Measurements from ENCODE around the gene TEDDM1. TPM values are rescaled to one million over a fixed set of nuclear protein-coding genes. Genes with fewer than 3 reads are reported as not detected.

The TEDDM1 gene
- total RNA-seq, 1 experiment from 2014 or later: not detected

DNA sequence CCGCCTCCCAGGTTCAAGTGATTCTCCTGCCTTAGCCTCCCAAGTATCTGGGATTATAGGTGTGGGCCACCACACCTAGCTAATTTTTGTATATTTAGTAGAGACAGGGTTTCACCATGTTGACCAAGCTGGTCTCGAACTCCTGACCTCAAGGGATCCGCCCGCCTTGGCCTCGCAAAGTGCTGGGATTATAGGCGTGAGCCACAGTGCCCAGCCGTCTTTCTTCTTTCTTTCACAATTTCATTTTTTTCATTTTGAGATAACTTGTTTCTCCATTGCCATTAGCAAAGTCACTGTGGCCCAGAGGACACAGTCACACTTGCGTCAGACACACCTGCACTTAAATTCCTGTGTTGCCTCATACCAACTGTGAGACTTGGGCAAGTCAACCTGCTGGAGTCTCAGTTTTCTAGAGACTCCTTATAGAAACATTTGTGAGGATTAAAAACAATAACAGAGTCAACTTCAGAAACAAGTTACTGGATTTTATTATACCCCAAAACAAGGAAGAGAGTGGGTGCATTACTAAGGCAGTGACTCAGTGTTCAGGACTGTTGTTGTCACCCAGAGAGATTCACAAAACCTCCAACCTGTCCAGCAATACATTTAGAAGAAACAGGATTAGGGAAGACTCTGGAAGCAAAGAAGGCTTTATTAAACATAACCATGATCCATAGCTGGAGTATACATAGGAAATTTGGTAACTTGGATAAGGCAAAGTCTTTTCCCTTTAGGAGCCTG is 2.6 kb downstream of the TEDDM1 start:
- H3K79me2 ChIP-seq (ENCODE audit: low read length): no peaks in the 10 kb centered on the region
- no peak overlapping the region for H3K9ac ChIP-seq (ENCODE audit: low read length)
- no peak for DNase-seq
- no peaks in the 10 kb centered on the region for H3K9me3 ChIP-seq (ENCODE audit: low read length)
- H3K9me2 ChIP-seq (replicated peaks; ENCODE audit: insufficient read depth, low read length): no peaks in the 10 kb centered on the region
- H3K4me1 ChIP-seq (ENCODE audit: low read length): peaks cover 11% of the 10 kb centered on the region
- no peaks in the 10 kb centered on the region for H4K20me1 ChIP-seq (ENCODE audit: insufficient read depth, low read depth, low read length)
- no peak overlapping the region for H3K4me3 ChIP-seq (ENCODE audit: low read length)
- H3K27me3 ChIP-seq (ENCODE audit: low read length): no peaks in the 10 kb centered on the region
- H3K36me3 ChIP-seq (ENCODE audit: insufficient read depth, low read length): no peaks in the 10 kb centered on the region
- no peak overlapping the region for H2AFZ ChIP-seq (ENCODE audit: low read length)
- no peak overlapping the region for H3K4me2 ChIP-seq (ENCODE audit: low read depth, low read length, poor library complexity, severe bottlenecking)
- H3K27ac ChIP-seq (ENCODE audit: low read length): no peak overlapping the region

DNA sequence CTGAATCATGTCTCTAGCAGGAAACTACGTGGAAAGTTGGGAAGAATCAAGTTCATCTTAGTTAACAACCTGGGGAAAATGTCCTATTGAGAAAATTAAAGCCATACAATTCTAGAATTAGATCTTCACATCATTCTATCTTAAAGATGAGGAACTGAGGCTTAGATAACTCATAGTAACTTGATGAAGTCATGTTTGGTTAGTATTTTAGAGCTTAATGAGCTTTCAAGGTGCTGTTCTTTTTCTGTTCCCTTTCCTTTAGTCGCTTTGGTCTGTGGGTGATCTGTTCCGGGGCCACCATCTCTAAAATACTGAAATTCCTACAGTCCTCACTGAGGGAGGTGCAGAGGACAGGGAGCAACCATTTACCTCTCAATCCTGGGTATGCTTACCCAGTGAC is 4.6 kb downstream of the TEDDM1 start:
- DNase-seq: no peak
- Histone ChIP-seq H3K27ac (ENCODE audit: low read length) (no peak overlapping the region), H2AFZ (ENCODE audit: low read length) (no peak overlapping the region), H4K20me1 (ENCODE audit: insufficient read depth, low read depth, low read length) (no peaks in the 10 kb centered on the region), H3K4me2 (ENCODE audit: low read depth, low read length, poor library complexity, severe bottlenecking) (no peak overlapping the region), H3K4me1 (ENCODE audit: low read length) (peaks cover 11% of the 10 kb centered on the region), H3K9ac (ENCODE audit: low read length) (no peak overlapping the region), H3K36me3 (ENCODE audit: insufficient read depth, low read length) (no peaks in the 10 kb centered on the region), H3K79me2 (ENCODE audit: low read length) (no peaks in the 10 kb centered on the region), H3K4me3 (ENCODE audit: low read length) (no peak overlapping the region), H3K9me3 (ENCODE audit: low read length) (no peaks in the 10 kb centered on the region), H3K27me3 (ENCODE audit: low read length) (no peaks in the 10 kb centered on the region), H3K9me2 (replicated peaks; ENCODE audit: insufficient read depth, low read length) (no peaks in the 10 kb centered on the region)

DNA sequence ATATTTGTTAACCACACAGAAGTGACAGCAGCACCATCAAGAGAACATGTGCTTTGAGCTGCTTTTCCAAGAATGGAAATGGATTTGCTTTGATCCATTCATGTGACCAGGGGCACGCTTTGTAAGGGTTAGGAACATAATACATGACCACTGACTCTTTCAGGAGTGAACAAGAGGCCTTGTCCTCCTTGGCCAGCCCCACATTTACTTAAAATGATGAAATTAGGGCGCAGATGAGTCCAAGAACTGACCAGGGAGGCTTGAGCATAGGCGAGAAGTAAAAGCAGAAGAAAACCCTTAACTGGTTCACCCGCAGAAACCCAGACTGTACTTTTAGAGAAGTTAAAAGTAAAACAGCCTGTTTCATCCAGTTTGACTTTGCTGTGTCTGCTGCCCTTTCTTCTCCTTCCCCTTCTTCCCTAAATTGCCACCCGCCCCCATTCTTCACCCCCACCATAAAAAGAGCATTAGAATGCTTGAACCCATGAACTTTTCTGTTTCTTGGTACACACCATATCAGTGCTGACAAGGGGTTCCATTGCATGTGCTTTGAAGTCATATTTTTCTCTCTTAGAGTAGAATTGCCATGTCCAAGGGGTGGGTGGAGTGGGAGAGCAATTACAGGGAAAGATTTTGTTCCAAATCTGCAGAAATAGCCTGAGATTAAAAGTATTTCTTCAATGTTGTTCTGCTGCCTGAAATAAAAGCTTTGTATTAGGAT is 6.3 kb downstream of the TEDDM1 start:
- Histone ChIP-seq H2AFZ (ENCODE audit: low read length) (no peak overlapping the region), H3K9me2 (replicated peaks; ENCODE audit: insufficient read depth, low read length) (no peaks in the 10 kb centered on the region), H3K27me3 (ENCODE audit: low read length) (no peaks in the 10 kb centered on the region), H3K9ac (ENCODE audit: low read length) (no peak overlapping the region), H3K4me2 (ENCODE audit: low read depth, low read length, poor library complexity, severe bottlenecking) (no peak overlapping the region), H3K4me1 (ENCODE audit: low read length) (peaks cover 11% of the 10 kb centered on the region), H3K9me3 (ENCODE audit: low read length) (no peaks in the 10 kb centered on the region), H4K20me1 (ENCODE audit: insufficient read depth, low read depth, low read length) (no peaks in the 10 kb centered on the region), H3K36me3 (ENCODE audit: insufficient read depth, low read length) (no peaks in the 10 kb centered on the region), H3K4me3 (ENCODE audit: low read length) (no peak overlapping the region), H3K79me2 (ENCODE audit: low read length) (no peaks in the 10 kb centered on the region), H3K27ac (ENCODE audit: low read length) (no peak overlapping the region)
- DNase-seq: no peak

DNA sequence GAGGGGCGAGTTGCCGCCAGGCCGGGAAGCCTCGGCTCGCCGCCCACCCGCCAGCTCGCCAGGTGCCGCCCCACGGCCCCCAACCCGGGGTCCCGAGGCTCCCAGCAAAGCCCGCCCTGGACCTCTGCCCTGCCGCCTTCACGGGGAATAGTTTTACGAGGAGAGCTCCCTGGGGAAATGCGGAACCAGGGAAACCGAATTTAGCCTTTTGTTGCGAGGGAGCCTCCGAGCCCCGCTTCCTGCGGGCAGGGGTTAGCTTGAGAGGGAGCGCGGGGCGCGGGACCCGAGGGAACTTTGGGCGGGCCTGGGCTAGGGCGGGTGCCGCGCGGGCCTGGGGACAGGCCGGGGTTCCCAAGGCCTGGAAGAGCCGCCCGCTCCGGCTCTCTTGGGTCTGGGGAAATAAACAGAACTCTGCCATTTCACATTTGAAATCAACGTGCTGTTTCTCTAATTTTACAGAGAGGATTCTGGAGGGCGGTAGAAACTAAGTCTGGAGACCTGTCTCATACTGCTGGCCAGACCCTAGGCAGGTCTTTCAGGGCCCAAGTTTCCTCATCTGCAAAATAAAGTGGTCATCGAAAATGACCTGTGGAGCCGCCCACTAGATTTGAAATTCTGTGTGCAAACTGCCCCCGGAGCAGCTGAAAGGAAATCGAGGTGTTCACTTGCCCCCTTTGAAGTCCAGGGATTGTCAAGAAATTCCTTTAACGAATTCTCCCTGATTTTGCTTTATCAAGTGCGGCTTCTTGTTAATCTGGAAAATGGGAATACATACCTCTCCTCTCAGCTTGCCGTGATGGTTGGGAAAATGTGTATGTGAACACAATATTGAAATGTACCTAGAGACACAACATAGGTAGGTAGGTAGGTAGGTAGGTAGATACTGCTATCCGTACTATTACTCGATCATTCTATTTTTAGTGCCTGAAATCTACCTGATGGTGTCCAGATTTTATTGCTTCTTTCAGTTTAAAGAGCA is 8.1 kb downstream of the TEDDM1 start:
- no peaks in the 10 kb centered on the region for H3K79me2 ChIP-seq (ENCODE audit: low read length)
- no peak overlapping the region for H3K27ac ChIP-seq (ENCODE audit: low read length)
- no peaks in the 10 kb centered on the region for H4K20me1 ChIP-seq (ENCODE audit: insufficient read depth, low read depth, low read length)
- H3K9me2 ChIP-seq (replicated peaks; ENCODE audit: insufficient read depth, low read length): no peaks in the 10 kb centered on the region
- no peaks in the 10 kb centered on the region for H3K27me3 ChIP-seq (ENCODE audit: low read length)
- H3K4me1 ChIP-seq (ENCODE audit: low read length): no peaks in the 10 kb centered on the region
- no peaks in the 10 kb centered on the region for H3K9me3 ChIP-seq (ENCODE audit: low read length)
- no peak overlapping the region for H3K9ac ChIP-seq (ENCODE audit: low read length)
- H3K4me3 ChIP-seq (ENCODE audit: low read length): no peak overlapping the region
- no peak overlapping the region for H3K4me2 ChIP-seq (ENCODE audit: low read depth, low read length, poor library complexity, severe bottlenecking)
- no peaks in the 10 kb centered on the region for H3K36me3 ChIP-seq (ENCODE audit: insufficient read depth, low read length)
- no peak for DNase-seq
- no peak overlapping the region for H2AFZ ChIP-seq (ENCODE audit: low read length)

DNA sequence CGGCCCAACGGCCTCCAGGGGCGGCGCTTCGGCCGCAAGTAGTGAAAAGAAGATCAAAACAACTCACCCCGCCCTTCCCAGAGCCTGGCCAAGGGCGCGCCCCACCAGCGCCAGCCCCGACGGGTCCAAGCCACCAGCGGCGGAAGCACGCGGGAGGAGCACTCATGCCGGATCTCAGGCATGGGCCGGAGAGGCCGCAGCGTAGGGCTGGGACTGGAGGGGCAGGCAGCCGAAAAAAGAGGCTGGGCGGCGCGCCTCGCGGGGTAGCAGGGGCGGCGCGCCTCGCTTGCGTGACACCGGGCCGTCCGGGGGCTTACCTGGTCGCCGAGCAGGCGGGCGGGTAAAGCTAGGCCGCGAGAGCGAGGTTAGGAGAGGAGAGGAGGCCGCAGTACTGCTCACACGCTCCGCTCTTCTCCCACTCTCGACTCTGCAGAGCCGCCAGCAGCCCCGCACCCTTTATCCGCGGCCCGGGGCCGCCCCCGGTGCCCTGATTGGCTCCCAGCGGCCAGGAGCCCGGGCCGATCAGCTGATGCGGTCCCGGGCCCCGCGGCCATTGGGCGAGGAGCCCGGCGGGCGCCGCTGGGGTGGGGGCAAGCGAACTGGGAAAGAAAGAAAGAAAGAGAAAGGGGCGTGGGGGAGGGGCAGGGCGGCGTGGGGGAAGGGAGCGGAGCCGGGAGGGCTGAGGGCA is 9.0 kb downstream of the TEDDM1 start, which contains the start of gene GLUL:
TSS of gene GLUL (minus strand) at position 429 of the 688 bp plus-strand sequence. CDS start 3,053 bp downstream, outside the sequence.
- Histone ChIP-seq H3K9me3 (ENCODE audit: low read length) (no peaks in the 10 kb centered on the region), H3K4me3 (ENCODE audit: low read length) (no peak within 1 kb of the TSS), H4K20me1 (ENCODE audit: insufficient read depth, low read depth, low read length) (no peaks in the 10 kb centered on the region), H3K4me1 (ENCODE audit: low read length) (no peaks in the 10 kb centered on the region), H3K4me2 (ENCODE audit: low read depth, low read length, poor library complexity, severe bottlenecking) (no peak within 1 kb of the TSS), H3K79me2 (ENCODE audit: low read length) (no peaks in the 10 kb centered on the region), H3K9ac (ENCODE audit: low read length) (no peak within 1 kb of the TSS), H3K36me3 (ENCODE audit: insufficient read depth, low read length) (no peaks in the 10 kb centered on the region), H2AFZ (ENCODE audit: low read length) (no peak within 1 kb of the TSS), H3K27ac (ENCODE audit: low read length) (no peak within 1 kb of the TSS), H3K9me2 (replicated peaks; ENCODE audit: insufficient read depth, low read length) (no peaks in the 10 kb centered on the region), H3K27me3 (ENCODE audit: low read length) (no peaks in the 10 kb centered on the region)
- no peak for DNase-seq

DNA sequence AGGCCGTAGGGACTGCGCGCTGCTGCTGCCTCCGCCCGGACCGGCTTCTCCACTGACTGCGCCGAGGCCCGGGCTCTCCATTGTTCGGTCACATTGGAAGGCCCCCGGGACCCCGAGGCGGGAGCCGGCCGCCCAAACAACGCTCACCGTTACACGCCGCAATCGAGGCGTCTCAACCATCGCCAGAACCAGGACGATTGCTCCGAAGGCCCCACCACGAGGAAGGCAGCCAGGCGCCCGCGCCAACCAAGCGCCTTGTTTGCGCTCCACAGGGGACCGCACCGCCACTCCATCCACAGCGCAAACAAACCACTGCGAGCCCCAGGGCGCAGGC is 9.5 kb downstream of the TEDDM1 start:
- no peaks in the 10 kb centered on the region for H3K27me3 ChIP-seq (ENCODE audit: low read length)
- H4K20me1 ChIP-seq (ENCODE audit: insufficient read depth, low read depth, low read length): no peaks in the 10 kb centered on the region
- no peak for DNase-seq
- H3K9me3 ChIP-seq (ENCODE audit: low read length): no peaks in the 10 kb centered on the region
- no peak overlapping the region for H3K4me2 ChIP-seq (ENCODE audit: low read depth, low read length, poor library complexity, severe bottlenecking)
- H2AFZ ChIP-seq (ENCODE audit: low read length): no peak overlapping the region
- H3K4me3 ChIP-seq (ENCODE audit: low read length): no peak overlapping the region
- H3K9me2 ChIP-seq (replicated peaks; ENCODE audit: insufficient read depth, low read length): no peaks in the 10 kb centered on the region
- no peak overlapping the region for H3K27ac ChIP-seq (ENCODE audit: low read length)
- H3K4me1 ChIP-seq (ENCODE audit: low read length): no peaks in the 10 kb centered on the region
- no peaks in the 10 kb centered on the region for H3K79me2 ChIP-seq (ENCODE audit: low read length)
- H3K9ac ChIP-seq (ENCODE audit: low read length): no peak overlapping the region
- no peaks in the 10 kb centered on the region for H3K36me3 ChIP-seq (ENCODE audit: insufficient read depth, low read length)

DNA sequence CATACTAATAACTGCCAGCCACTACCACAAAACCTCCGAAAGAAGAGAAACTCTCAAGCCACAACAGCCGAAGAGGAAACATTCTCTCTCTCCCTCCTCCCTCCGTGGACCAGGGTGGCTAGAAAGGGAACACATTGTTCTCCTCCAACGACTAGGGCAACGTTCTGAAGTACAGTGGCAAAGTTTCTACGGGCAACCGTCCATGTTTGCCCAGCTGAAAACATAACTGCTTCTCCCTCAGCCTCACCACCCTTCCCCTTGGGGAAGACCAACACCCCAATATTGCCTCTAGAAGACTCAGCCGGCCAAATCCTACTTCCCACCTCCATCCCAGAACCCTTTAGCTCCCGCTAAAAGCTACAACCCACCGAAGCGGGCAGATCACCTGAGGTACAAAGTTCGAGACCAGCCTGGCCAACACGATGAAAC is 10.8 kb downstream of the TEDDM1 start:
- Histone ChIP-seq H3K9me2 (replicated peaks; ENCODE audit: insufficient read depth, low read length) (no peaks in the 10 kb centered on the region), H2AFZ (ENCODE audit: low read length) (no peak overlapping the region), H3K27me3 (ENCODE audit: low read length) (no peaks in the 10 kb centered on the region), H3K9ac (ENCODE audit: low read length) (no peak overlapping the region), H3K36me3 (ENCODE audit: insufficient read depth, low read length) (no peaks in the 10 kb centered on the region), H3K4me1 (ENCODE audit: low read length) (no peaks in the 10 kb centered on the region), H3K4me3 (ENCODE audit: low read length) (no peak overlapping the region), H4K20me1 (ENCODE audit: insufficient read depth, low read depth, low read length) (no peaks in the 10 kb centered on the region), H3K27ac (ENCODE audit: low read length) (no peak overlapping the region), H3K4me2 (ENCODE audit: low read depth, low read length, poor library complexity, severe bottlenecking) (no peak overlapping the region), H3K79me2 (ENCODE audit: low read length) (no peaks in the 10 kb centered on the region), H3K9me3 (ENCODE audit: low read length) (no peaks in the 10 kb centered on the region)
- DNase-seq: no peak
